NOMO-1 treated with dmso at 0.1 percent for 144 hours (cell line): ENCODE measurements around the gene UBA52.

Experiments
- DNase-seq: peaks from one replicate; lab custom pipeline; 2025; ENCODE audit not compliant: unreplicated experiment; lab: John Stamatoyannopoulos, UW

Gene UBA52

DNA sequence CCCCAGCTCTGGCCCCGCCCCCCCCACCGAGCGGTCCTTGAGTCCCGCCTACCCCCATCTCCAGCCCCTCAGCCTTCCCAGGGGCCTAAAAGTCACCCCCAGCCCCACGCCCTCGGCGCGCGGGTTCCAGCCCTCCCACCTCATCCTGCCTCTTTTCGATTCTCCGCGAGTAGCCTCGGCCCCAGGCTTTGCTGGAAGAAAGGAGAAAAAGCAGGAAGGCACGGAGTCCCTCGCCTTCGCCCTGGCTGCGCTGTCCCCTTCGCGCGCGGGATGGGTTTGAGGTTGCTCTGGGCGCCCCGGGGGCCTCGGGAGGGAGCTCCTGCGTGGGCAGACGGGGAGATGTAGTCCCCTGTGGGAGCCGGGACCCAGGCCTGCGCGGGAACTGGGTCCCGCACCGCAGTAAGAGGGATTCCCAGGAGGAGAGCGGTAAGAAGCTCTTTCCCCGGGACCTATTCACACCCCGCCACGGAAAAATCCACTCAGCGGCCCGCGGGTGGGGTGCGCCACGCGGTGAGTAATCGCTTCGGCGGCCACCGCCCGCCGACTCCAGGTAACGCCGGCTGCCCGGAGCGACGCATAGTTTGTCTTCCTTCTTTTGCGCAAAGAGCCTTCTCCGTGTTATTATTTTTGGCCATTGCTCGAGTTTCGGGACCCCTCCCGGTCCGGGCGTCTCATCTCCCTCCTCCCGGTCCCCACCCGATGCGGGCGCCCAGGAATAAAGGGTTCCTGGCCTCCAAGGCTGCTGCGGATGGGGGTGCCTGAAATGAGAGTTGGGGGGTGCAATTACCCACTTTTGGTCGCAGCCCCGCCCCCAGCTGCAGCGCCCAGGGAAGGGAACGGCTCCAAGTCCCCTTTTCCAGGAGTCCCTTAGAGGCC is 35.8 kb downstream of the UBA52 start:
- DNase-seq: no peak

DNA sequence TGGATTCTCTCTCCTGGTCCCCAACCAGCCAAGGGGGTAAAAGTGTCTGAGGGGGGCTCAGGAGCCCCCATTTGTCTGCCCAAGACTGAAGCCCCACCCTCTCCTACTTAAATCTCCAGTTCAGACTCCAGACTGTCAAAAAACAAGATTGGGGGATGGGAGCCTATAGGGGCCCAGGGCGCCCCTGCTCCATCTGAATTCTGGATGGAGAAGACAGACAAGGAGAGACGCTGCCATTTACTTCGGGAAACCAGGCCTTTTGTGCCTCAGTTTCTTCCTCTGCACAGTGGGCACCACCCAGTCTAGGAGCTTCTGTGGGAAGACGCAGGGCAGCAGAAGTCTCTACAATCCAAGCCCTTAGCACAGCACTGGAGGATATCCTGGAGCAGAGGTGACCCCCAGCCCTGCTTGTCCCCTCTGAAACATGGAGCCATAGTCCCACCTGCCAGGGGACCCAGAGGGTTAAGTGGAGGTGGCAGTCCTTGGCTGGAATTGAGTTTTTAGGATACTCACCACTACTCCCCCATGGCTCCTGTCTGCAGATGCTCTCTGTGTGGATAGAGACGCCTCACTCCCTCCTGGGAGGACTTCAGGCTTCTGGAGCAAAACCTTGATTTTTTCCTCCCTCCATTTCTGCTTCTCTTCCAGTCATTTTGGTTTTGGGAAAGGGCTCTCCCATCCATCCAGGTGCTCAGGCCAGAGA is 36.6 kb downstream of the UBA52 start:
- DNase-seq: no peak

DNA sequence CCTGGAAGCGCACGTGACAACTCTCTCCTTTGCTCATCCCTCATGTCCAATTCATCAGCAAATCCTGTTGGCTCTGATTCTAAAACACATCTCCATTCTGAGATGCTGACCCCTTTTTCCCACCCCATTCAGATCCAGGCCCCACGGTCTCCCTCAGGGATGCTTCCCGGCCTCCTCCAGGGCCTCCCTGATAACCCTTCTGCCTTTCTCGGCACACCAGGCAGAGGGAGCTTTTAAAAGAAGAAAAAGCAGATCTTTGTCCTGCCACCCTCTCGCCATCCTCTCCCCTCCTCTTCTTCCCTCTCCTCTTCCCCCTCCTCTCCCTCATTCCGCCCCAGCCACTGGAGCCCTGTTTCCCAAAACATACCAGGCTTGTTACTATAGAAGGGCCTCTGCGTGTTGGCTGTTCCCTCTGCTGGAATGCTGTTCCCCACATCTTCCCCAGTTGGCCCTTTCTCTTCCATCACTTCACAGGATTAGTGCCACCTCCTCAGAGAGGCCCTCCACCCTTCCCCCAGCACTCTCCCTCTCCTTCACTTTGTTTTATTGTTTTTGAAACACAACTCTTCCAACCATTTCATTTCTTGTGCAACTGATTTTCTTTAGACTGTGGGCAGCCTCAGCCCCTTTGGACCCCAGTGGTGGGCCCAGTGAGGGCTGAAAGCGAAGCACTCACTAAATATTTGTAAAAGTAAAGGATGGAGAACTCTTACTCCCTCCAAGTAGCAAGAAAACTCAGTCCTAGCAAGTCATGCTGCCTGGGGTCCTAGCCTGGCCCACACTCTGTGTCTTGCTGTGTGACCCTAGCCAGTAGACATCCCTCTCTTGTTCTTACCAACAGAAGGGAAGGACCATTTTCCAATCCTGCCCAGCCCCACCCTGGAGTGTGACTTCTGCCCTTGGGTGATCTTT is 37.4 kb downstream of the UBA52 start:
- no peak for DNase-seq

DNA sequence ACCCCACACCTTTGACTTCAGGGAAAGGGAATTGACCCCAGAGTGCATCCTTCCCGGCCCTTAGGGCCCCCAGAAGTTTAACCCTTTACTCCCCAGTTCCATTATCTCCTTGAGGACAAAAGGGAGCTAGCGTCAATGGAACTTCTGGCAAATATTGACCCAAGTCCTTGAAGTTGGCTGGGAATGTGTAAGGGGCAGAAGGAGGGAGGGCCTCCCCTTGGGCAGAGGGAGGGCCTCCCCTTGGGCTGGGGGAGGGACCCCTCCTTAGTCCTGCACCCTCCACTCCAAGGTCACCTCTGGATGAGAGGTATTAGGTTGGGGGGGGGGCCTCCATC is 38.0 kb downstream of the UBA52 start:
- DNase-seq: no peak

DNA sequence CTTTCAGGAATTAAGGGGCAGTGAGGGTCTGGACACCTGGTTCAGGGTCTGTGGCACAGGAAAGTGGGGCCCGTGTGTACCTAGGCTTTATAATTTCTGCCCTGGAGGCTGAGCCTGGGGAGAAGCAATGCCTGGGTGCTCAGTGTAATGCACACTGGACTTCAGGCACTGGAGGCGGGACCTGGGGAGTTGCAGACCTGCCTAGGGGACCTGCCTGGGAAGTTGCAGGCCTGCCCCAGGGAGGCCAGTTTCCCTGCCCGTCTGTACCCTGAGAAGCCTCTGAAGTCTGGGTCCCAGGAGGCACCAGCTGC is 38.5 kb downstream of the UBA52 start:
- DNase-seq: no peak

DNA sequence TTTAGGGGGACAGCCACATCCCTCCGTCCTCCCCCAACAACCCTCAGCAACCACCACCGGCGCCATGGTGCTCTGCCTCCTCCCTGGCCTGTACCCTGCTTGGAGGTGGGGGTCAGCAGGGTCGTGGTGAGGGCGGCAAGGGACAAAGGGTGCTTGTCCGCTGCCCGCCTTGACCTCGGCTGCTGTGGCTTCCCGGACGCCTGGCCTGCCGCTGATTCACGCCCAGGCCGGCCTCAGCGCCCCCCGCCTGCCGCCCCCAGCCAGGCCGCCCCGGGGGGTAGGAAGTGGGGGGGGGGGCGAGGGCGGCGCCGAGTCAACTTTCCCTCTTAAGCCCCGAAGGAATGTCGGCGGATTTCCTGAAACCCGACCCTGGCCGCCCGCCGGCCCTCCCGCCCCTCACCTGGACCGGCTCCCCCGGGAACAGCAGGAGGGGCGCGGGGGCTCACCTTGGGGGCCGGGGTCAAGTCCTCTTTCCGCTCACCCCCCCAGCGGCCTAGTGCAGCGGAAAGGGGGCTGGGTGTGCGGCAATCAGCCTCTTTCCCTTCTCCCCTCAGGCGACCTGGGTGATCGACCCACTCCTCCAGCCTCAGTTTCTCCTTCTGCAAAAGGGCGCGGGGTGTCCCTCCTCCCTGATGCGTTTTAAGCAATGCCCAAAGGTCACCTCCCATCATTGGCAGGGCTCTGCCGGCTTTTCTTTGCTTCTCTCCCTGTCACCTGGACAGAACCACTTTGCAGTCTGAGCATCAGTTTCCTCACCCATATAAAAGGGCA is 39.1 kb downstream of the UBA52 start:
- DNase-seq: no peak

DNA sequence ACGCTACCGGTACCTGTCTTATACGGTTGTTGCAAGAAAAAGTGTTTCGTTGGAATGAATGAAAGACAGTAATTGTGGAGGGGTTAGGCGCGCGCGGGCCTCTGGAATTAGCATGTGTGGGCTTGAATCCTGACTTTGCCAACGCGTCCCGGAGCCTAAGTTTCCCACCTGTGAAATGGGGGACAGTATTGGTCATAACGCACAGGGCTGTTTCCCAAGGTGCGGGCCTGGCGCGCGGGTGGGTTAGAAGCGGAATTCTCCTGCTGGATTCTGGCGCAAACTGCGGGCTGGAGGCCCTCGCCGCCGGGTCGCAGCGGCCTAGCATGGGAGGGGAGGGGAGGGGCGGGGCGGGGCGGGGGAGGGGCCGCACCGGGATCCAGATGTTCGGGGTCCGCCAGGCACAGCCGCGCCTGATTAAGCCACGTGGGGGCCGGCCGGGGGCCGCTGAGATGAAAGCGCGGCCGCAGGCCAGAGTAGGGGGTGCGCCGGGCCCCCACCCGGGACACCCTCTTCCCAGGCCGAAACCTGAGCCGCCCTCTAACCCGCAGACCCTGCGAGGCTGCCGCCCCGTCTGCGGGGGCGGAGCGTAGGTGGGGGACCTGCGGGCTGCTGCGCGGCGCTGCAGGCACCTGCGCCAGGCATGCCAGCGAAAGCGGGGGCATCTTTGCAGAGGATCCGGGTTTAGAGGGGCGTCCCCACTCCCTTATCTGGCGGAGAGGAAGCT is 39.8 kb downstream of the UBA52 start:
- no peak for DNase-seq

DNA sequence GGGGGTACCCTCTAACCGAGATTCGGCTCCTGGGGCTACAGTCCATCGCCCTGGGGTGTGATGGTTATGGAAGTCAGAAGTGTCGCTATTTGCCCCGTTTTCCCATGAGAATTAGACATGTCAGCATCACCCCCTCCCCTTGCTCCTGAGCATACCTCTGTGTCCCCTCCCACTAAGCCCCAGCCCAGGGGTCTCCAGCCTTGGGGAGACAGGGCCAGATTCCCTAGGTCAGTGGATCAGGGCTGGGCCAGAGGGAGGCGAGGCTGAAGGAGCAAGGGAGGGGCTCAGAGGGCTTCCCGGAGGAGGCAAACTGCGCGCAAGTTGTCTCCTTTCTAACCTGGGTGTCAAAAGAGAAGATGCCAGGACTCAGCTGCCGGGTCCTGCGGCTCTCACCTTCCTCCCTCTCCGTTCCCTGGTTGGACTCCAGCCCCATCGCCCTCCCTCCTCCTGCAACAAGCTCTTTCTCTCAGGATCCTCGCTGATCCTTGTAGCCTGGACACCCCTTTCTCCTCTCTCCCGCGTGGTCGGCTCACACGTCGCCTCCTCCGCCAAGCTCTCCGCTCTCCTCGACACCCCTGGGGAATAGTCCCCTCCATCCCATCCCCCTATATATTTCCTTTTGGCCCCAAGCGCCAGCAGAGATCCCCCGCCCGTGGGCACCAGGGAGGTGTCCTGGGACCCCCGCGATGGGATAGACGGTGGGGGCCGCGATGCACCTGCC is 40.6 kb downstream of the UBA52 start:
- no peak for DNase-seq

DNA sequence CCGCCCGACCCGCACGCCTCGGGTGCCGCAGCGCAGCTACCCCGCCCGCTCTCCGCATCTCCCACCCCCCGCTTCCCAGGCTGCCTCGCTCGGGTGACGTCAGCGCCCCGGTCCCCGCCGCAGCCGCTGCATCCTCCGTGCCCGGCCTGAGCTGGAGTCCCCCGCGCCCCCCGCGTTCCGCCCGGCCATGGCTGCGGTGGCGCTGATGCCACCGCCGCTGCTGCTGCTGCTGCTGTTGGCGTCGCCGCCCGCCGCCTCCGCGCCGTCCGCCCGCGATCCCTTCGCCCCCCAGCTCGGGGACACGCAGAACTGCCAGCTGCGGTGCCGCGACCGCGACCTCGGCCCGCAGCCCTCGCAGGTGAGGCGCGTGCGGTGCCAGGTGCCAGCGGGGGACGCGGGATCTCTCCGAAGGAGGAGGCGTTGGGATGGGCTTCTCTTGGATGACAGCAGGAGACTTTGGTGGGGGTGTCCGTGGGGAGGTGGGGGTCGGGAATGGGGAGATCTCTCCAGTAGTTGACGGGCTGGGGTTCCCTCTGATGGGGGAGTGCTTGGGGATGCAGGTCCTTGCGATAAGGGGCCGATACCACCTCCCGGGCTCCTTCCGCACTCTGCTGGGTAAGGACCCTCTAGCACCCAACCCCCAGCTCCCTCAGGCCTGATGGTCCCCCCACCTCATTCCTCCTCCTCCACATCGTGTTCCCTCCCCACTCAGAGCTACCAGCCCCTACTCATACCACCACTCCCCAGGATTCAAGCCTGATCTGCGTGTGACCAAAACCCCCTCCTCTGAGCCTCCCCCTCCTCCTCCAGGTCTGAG is 41.3 kb downstream of the UBA52 start, which contains the start of gene TMEM59L:
TSS of gene TMEM59L (plus strand) at position 99 of the 817 bp plus-strand sequence. CDS start at position 188, 89 bp downstream.
- no peak for DNase-seq

DNA sequence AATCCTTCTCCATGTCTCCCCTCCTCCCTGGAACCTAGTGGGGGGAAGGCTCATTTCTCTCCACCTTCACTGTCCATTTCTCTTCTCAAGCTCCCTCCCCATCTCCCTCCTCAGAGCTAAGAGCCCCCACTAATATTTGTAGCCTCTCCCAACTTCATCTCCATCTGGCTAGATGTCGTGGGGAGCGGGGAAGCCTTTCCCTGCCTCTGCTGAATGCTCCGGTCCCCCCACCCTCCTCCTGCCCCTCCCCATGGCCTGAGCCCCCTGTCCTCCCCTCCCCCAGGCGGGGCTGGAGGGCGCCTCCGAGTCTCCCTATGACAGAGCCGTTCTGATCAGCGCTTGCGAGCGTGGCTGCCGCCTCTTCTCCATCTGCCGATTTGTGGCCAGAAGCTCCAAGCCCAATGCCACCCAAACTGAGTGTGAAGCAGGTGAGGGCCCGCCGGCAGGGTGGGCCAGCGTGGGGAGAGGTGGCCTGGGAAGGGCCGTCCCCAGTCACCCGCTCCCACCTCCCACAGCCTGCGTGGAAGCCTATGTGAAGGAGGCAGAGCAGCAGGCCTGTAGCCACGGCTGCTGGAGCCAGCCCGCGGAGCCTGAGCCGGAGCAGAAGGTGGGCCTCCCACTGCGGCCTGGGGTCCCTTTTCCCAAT is 42.1 kb downstream of the UBA52 start:
- no peak for DNase-seq

DNA sequence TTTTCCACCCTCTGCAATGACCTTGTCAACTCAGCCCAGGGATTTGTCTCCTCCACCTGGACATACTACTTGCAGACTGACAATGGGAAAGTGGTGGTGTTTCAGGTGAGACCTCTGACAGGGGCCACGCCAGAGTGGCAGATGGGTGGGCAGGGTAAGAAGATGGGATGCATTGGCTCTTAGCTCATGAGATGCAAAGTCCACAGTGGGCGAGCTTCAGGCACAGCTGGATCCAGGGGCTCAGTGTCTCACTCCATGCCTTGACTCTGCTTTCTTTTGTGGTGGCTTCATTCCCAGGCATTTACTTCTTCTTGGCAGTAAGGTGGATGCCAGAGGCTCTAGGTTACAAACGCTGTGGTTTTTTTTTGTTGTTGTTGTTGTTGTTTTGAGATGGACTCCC is 44.4 kb downstream of the UBA52 start:
- DNase-seq: no peak

DNA sequence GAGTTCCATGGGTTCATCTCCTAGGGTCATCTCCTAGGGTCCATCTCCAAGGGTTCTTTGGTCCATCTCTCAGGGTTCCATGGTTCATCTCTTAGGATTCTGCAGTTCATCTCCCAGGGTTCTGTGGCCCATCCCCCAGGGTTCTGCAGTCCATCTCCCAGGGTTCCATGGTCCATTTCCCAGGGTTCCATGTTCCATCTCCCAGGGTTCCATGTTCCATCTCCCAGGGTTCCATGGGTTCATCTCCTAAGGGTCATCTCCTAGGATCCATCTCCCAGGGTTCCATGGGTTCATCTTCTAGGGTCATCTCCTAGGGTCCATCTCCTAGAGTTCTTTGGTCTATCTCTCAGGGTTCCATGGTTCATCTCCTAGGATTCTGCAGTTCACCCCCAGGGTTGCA is 45.9 kb downstream of the UBA52 start:
- no peak for DNase-seq

DNA sequence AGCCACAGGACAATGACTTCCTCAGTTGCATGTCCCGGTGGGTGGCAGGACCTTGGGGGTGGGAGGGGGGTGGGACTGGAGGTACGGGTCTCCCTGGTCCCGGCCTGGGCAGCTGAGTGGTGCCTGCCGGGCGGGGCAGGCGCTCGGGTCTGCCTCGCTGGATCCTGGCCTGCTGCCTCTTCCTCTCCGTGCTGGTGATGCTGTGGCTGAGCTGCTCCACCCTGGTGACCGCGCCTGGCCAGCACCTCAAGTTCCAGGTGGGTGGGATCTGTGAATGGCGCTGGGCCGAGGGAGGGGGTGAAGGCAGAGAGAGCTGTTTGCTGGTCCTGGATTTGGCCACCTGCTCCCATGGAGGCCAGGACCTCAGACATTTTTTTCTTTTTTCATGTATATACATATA is 46.6 kb downstream of the UBA52 start:
- DNase-seq: no peak

DNA sequence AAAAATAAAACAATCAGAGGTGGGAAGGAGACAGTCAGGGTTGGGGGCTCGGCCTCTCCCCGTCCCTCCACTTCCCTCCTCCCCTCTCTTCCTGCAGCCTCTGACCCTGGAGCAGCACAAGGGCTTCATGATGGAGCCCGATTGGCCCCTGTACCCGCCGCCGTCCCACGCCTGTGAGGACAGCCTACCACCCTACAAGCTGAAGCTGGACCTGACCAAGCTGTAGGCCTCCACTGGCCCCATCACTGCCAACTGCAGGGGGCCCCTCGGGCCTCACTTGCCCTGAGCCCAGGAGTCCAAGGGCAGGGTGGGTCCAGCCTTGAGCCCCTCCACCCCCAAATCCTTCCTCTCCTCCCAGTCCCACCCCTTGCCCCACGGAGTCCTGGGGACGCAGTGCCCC is 48.7 kb downstream of the UBA52 start:
- DNase-seq: no peak

DNA sequence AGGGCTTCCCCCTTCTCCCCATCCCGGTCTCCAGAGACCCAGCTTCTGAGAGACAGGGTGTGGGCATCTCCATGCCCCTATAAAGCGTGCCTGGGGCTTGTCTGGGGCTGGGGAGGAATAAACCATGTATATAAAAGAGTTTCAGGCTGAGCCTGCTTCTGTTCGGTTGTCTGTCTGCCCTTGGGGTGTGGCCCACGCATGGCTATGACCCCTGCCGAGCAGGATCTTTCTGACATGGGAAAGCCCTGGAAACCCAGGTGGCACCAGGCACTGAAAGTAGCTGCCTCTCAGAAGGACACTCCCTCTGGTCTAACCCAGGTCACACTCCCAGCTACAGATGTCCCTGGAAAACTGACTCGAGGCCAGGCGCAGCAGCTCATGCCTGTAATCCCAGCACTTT is 49.2 kb downstream of the UBA52 start:
- no peak for DNase-seq

DNA sequence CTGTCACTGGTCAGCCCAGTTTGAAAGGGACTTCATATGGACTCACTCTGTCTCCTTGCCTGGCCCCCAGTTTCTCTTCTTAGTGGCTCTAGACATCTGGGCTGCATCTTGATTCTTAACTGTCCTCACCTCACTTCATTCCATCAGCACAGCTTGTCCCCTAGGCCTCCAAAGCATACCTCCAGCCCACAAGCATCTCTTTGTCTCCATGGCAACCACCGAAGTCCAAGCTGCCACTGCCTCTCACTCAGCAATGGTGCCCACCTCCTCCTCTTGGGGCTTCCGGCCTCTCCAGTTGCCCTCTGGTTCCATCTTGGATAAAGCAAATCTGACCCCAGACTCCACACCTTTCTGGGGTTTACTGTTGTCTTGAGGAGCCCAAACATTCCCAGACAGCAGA is 55.2 kb downstream of the UBA52 start:
- DNase-seq: no peak
